ENCODE measurements around the gene HSPH1.

HSPH1 gene

DNA sequence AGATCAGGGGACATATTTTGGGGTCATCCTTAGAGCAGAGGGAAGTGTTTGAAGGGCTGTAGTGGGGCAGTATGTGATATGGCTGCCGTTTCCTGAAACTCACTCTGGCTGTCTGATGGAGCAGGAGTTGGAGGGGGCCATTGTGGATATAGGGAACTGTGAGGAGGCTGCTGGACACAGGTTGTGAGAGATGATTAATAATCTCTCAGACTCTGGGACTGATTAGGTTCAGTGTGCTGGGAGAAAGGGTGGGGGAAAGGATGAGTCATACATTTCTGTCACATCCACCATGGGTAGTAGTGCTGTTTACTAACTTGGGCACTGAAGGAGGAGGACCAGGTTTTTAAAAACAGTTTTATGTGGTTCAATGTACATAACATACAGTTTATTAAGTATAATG is 42.9 kb upstream of the HSPH1 start:
- ATAC-seq = peak; percentile 42
- TF ChIP-seq TOX (CRISPR knock-in tag; IDR thresholded peaks at IDR 0.05; ENCODE audit: borderline replicate concordance) = no peak
- no peak for TF ChIP-seq ISL1 (CRISPR knock-in tag; IDR thresholded peaks at IDR 0.05)
- no peak for TF ChIP-seq ZNF70 (CRISPR knock-in tag; IDR thresholded peaks at IDR 0.05)
- no peak for TF ChIP-seq ZC3H10 (CRISPR knock-in tag; IDR thresholded peaks at IDR 0.05)
- no peak for TF ChIP-seq TCF4 (CRISPR knock-in tag; IDR thresholded peaks at IDR 0.05; ENCODE audit: borderline replicate concordance)
- TF ChIP-seq ARNTL (CRISPR knock-in tag; IDR thresholded peaks at IDR 0.05; ENCODE audit: borderline replicate concordance, low read depth) = no peak
- no peak for TF ChIP-seq ZNF8 (CRISPR knock-in tag; IDR thresholded peaks at IDR 0.05)
- TF ChIP-seq, protein P1, sequence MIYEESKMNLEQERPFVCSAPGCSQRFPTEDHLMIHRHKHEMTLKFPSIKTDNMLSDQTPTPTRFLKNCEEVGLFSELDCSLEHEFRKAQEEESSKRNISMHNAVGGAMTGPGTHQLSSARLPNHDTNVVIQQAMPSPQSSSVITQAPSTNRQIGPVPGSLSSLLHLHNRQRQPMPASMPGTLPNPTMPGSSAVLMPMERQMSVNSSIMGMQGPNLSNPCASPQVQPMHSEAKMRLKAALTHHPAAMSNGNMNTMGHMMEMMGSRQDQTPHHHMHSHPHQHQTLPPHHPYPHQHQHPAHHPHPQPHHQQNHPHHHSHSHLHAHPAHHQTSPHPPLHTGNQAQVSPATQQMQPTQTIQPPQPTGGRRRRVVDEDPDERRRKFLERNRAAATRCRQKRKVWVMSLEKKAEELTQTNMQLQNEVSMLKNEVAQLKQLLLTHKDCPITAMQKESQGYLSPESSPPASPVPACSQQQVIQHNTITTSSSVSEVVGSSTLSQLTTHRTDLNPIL (CRISPR knock-in tag; IDR thresholded peaks at IDR 0.05; ENCODE audit: low read depth) = no peak
- no peak for TF ChIP-seq CSDC2 (CRISPR knock-in tag; IDR thresholded peaks at IDR 0.05)

DNA sequence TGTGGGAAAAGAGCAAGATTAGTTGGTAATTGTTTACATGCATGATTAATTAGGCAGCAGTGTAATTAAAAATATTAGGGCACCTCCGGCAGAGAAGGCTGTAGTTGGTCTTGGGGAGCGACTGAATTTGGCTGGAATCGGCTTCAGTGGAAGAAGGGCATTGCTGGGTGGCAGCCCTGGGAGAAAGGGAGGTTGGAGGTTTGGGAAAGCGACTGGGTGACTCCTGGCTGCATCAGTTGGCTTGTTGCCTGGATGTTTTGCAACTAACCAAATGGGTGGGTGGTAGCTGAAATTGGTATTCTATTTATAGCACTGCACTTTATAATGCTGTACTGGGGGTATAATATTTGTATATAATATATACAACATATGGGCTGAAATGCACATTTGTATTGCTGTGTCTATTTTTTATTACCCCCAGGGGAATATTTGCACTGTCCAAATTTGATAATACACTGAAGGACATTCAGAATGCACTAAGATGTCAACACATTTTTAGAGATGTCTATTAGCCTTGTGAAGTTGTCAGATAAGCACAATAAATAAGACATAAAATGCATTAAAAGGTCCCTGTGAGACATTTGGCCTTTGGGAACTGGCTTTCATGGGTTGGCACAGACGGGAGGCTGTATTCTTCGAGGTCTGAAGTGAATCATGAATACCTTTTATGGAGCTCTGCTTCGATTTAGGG is 39.8 kb upstream of the HSPH1 start:
- TF ChIP-seq ZFP30 (CRISPR knock-in tag; IDR thresholded peaks at IDR 0.05) (no peak), ISL1 (CRISPR knock-in tag; IDR thresholded peaks at IDR 0.05) (peak; percentile 56; the same call in 1 of the 2 replicates)
- no peak for ATAC-seq

DNA sequence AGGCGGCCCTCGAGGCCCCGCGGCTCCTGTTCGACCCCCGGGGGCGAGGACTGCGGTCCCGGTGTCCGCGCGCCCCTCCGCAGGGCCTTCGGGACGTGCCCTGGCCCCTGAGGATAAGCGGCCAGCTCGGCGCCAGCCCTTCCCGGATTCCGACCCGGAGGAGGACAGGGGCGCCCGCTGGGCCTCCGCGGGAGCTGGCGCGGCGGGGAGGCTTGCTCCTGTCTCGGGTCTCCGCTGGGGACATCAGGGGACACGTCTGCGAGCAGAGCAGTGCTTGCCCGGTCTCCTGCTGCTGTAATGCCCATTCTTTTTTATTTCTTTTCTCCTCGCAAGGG is 38.9 kb upstream of the HSPH1 start:
- ATAC-seq = peak; percentile 42
- no peak for TF ChIP-seq OSR1 (CRISPR knock-in tag; IDR thresholded peaks at IDR 0.05)
- TF ChIP-seq, protein P2, sequence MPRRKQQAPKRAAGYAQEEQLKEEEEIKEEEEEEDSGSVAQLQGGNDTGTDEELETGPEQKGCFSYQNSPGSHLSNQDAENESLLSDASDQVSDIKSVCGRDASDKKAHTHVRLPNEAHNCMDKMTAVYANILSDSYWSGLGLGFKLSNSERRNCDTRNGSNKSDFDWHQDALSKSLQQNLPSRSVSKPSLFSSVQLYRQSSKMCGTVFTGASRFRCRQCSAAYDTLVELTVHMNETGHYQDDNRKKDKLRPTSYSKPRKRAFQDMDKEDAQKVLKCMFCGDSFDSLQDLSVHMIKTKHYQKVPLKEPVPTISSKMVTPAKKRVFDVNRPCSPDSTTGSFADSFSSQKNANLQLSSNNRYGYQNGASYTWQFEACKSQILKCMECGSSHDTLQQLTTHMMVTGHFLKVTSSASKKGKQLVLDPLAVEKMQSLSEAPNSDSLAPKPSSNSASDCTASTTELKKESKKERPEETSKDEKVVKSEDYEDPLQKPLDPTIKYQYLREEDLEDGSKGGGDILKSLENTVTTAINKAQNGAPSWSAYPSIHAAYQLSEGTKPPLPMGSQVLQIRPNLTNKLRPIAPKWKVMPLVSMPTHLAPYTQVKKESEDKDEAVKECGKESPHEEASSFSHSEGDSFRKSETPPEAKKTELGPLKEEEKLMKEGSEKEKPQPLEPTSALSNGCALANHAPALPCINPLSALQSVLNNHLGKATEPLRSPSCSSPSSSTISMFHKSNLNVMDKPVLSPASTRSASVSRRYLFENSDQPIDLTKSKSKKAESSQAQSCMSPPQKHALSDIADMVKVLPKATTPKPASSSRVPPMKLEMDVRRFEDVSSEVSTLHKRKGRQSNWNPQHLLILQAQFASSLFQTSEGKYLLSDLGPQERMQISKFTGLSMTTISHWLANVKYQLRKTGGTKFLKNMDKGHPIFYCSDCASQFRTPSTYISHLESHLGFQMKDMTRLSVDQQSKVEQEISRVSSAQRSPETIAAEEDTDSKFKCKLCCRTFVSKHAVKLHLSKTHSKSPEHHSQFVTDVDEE (CRISPR knock-in tag; IDR thresholded peaks at IDR 0.05) = no peak
- TF ChIP-seq, protein P1 (CRISPR knock-in tag; IDR thresholded peaks at IDR 0.05; ENCODE audit: low read depth) = no peak
- TF ChIP-seq ZNF8 (CRISPR knock-in tag; IDR thresholded peaks at IDR 0.05) = no peak

DNA sequence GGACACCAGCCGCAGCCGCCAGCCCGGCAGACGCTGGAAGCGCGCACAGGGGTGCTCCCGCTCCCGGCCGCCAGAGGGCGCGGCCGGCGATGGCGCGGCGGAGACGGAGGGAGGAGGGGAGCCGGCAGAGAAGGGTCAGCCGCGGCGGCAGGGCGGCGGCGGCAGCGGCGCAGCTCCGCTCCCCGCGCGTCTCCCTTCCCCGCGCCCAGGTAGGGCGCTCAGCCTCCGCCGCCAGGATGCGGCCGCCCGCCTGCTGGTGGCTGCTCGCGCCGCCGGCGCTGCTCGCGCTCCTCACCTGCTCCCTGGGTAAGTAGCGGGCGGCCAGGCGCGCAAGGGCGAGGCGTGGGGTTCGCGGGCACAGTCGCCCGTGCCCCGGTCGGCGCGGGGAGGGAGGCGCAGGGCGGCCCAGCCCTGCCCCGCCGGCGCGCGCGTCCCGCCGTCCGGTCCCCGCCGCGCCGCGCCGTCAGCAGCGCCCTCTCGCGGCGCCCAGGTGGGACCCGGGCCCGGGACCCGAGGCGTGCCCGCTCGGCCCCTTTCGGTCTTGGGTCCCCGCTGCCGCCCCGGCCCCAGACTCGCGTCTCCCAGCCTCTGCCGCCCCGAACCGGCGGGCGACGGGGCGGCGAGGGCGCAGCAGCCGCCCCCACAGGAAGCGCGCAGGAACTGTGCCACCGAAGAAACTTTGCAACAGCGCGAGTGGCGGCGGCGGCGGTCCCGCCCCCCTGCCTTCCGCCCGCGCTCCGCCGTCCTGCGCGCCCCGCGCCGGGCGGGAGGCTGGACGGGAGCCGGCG is 38.3 kb upstream of the HSPH1 start, which contains the start of gene B3GLCT:
TSS of gene B3GLCT (plus strand) at position 127 of the 788 bp plus-strand sequence. CDS start at position 237, 110 bp downstream.
- TF ChIP-seq CSDC2 (CRISPR knock-in tag; IDR thresholded peaks at IDR 0.05) (no peak), ZFP30 (CRISPR knock-in tag; IDR thresholded peaks at IDR 0.05) (no peak), ZFP3 (CRISPR knock-in tag; IDR thresholded peaks at IDR 0.05) (no peak), RARB (CRISPR knock-in tag; IDR thresholded peaks at IDR 0.05) (no peak), ZNF70 (CRISPR knock-in tag; IDR thresholded peaks at IDR 0.05) (no peak), OSR1 (CRISPR knock-in tag; IDR thresholded peaks at IDR 0.05) (no peak)
- TF ChIP-seq, protein P3, sequence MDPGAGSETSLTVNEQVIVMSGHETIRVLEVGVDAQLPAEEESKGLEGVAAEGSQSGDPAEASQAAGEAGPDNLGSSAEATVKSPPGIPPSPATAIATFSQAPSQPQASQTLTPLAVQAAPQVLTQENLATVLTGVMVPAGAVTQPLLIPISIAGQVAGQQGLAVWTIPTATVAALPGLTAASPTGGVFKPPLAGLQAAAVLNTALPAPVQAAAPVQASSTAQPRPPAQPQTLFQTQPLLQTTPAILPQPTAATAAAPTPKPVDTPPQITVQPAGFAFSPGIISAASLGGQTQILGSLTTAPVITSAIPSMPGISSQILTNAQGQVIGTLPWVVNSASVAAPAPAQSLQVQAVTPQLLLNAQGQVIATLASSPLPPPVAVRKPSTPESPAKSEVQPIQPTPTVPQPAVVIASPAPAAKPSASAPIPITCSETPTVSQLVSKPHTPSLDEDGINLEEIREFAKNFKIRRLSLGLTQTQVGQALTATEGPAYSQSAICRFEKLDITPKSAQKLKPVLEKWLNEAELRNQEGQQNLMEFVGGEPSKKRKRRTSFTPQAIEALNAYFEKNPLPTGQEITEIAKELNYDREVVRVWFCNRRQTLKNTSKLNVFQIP (CRISPR knock-in tag; IDR thresholded peaks at IDR 0.05; ENCODE audit: borderline replicate concordance, low read depth) = no peak
- TF ChIP-seq, protein P4, sequence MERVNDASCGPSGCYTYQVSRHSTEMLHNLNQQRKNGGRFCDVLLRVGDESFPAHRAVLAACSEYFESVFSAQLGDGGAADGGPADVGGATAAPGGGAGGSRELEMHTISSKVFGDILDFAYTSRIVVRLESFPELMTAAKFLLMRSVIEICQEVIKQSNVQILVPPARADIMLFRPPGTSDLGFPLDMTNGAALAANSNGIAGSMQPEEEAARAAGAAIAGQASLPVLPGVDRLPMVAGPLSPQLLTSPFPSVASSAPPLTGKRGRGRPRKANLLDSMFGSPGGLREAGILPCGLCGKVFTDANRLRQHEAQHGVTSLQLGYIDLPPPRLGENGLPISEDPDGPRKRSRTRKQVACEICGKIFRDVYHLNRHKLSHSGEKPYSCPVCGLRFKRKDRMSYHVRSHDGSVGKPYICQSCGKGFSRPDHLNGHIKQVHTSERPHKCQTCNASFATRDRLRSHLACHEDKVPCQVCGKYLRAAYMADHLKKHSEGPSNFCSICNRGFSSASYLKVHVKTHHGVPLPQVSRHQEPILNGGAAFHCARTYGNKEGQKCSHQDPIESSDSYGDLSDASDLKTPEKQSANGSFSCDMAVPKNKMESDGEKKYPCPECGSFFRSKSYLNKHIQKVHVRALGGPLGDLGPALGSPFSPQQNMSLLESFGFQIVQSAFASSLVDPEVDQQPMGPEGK (CRISPR knock-in tag; IDR thresholded peaks at IDR 0.05; ENCODE audit: borderline replicate concordance) = no peak
- TF ChIP-seq, protein P5, sequence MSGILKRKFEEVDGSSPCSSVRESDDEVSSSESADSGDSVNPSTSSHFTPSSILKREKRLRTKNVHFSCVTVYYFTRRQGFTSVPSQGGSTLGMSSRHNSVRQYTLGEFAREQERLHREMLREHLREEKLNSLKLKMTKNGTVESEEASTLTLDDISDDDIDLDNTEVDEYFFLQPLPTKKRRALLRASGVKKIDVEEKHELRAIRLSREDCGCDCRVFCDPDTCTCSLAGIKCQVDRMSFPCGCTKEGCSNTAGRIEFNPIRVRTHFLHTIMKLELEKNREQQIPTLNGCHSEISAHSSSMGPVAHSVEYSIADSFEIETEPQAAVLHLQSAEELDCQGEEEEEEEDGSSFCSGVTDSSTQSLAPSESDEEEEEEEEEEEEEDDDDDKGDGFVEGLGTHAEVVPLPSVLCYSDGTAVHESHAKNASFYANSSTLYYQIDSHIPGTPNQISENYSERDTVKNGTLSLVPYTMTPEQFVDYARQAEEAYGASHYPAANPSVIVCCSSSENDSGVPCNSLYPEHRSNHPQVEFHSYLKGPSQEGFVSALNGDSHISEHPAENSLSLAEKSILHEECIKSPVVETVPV (CRISPR knock-in tag; IDR thresholded peaks at IDR 0.05) = no peak
- peak; percentile 91 for ATAC-seq

Measured in SK-N-SH treated with all-trans-retinoic acid at 6 μM for 48 hours (cell line).